HepG2 (cell line): ENCODE measurements around the gene IGDCC3. TPM values are rescaled to one million over a fixed set of nuclear protein-coding genes. Genes with fewer than 3 reads are reported as not detected.

Experiments used
- AKAP8 ChIP-seq: sonication (generic); formaldehyde crosslinking; IDR thresholded peaks from 2 replicates; pipeline ENCODE4 v1.5.1; 2020; ENCODE audit warnings: mild to moderate bottlenecking, missing genetic modification reagents
- AKNA ChIP-seq: sonication (generic); formaldehyde crosslinking; IDR thresholded peaks from 2 replicates; pipeline ENCODE4 v1.4.0; 2020; ENCODE audit warnings: missing genetic modification reagents, borderline replicate concordance
- ESRRA ChIP-seq: sonication (generic); formaldehyde crosslinking; IDR thresholded peaks from 2 replicates; pipeline ENCODE4 v1.5.1; 2020; ENCODE audit warnings: mild to moderate bottlenecking, low read depth, missing genetic modification reagents
- GATAD1 ChIP-seq: IDR thresholded peaks from 2 replicates; pipeline ENCODE4 v1.6.1; 2016; ENCODE audit warnings: missing genetic modification reagents, missing compliant biosample characterization
- MED1 ChIP-seq: sonication (generic); formaldehyde crosslinking; IDR thresholded peaks from 2 replicates; pipeline ENCODE4 v1.4.0; 2020; ENCODE audit warnings: missing genetic modification reagents
- NCOA1 ChIP-seq: sonication (generic); formaldehyde crosslinking; IDR thresholded peaks from 2 replicates; pipeline ENCODE4 v1.9.0; 2021; ENCODE audit warnings: missing genetic modification reagents
- NCOA5 ChIP-seq: sonication (generic); formaldehyde crosslinking; IDR thresholded peaks from 2 replicates; pipeline ENCODE4 v1.4.0; 2020; ENCODE audit warnings: missing genetic modification reagents
- NFYB ChIP-seq: sonication (generic); formaldehyde crosslinking; IDR thresholded peaks from 2 replicates; pipeline ENCODE4 v1.4.0; 2020; ENCODE audit warnings: missing genetic modification reagents
- POLR2A ChIP-seq, 2 experiments: IDR thresholded peaks; 2 replicates each; pipeline ENCODE4 v1.6.1; 2011; ENCODE audit warnings: low read depth in 2 of 2, low read length in 2 of 2, mild to moderate bottlenecking in 1 of 2, moderate library complexity in 1 of 2; ENCODE audit not compliant: insufficient read depth in 1 of 2
- POLR2G ChIP-seq: fragments of 200-400 bp; formaldehyde crosslinking; IDR thresholded peaks from 2 replicates; pipeline ENCODE4 v1.6.1; 2018; ENCODE audit warnings: mild to moderate bottlenecking, low read depth, low read length, moderate library complexity
- THAP7 ChIP-seq: sonication (generic); formaldehyde crosslinking; IDR thresholded peaks from 2 replicates; pipeline ENCODE4 v1.8.1; 2023; ENCODE audit warnings: mild to moderate bottlenecking, missing genetic modification reagents
- ZBTB4 ChIP-seq: sonication (generic); formaldehyde crosslinking; IDR thresholded peaks from 2 replicates; pipeline ENCODE4 v1.4.0; 2020; ENCODE audit warnings: missing genetic modification reagents, mild to moderate bottlenecking, borderline replicate concordance
- ZBTB7B ChIP-seq: sonication (generic); formaldehyde crosslinking; IDR thresholded peaks from 2 replicates; pipeline ENCODE4 v1.4.0; 2020; ENCODE audit warnings: missing genetic modification reagents
- ZMYM2 ChIP-seq: sonication (generic); formaldehyde crosslinking; IDR thresholded peaks from 2 replicates; pipeline ENCODE4 v1.8.0; 2022; ENCODE audit warnings: mild to moderate bottlenecking, missing genetic modification reagents
- ZNF30 ChIP-seq: sonication (generic); formaldehyde crosslinking; IDR thresholded peaks from 2 replicates; pipeline ENCODE4 v1.5.0; 2020; ENCODE audit warnings: mild to moderate bottlenecking, missing genetic modification reagents
- ZNF335 ChIP-seq: sonication (generic); formaldehyde crosslinking; IDR thresholded peaks from 2 replicates; pipeline ENCODE4 v1.4.0; 2020; ENCODE audit warnings: missing genetic modification reagents
- ZNF350 ChIP-seq: sonication (generic); formaldehyde crosslinking; IDR thresholded peaks from 2 replicates; pipeline ENCODE4 v1.4.0; 2020; ENCODE audit warnings: mild to moderate bottlenecking, low read depth, missing genetic modification reagents, borderline replicate concordance
- ZNF430 ChIP-seq: sonication (generic); formaldehyde crosslinking; IDR thresholded peaks from 2 replicates; pipeline ENCODE4 v1.9.0; 2021; ENCODE audit warnings: mild to moderate bottlenecking, missing genetic modification reagents
- ZNF451 ChIP-seq: sonication (generic); formaldehyde crosslinking; IDR thresholded peaks from 2 replicates; pipeline ENCODE4 v1.5.0; 2020; ENCODE audit warnings: mild to moderate bottlenecking, missing genetic modification reagents
- polyA plus RNA-seq, 8 experiments: library from polyadenylated mRNA; depleted of rRNA in 3 of 8; stranded (reverse) in 7 of 8; unstranded in 1 of 8; fragments of >200 nt; fragmentation: Illumina TruSeq in 4 of 8; extraction: Trizol in 4 of 8; gene quantifications; 2 replicates each; pipeline versions ENCODE4 v1.2.1 to v1.2.3, GENCODE V29; 2011 to 2016; ENCODE audit warnings: low read depth in 4 of 8, missing spikeins in 1 of 8, mixed read lengths in 1 of 8; ENCODE audit not compliant: insufficient read depth in 1 of 8
- total RNA-seq, 5 experiments: library from RNA; depleted of rRNA; stranded (reverse); fragments of >200 nt; fragmentation: Illumina TruSeq; extraction: Trizol; gene quantifications; 2 replicates each; pipeline ENCODE4 v1.2.3, GENCODE V29; 2016; ENCODE audit warnings: low read depth in 1 of 5

The IGDCC3 gene
- total and polyA plus RNA-seq, 2 of the 13 experiments (the other 11 are each of a cell fraction or from before 2014, with no cell fraction given) = 30.1 to 51.8 TPM

- no peak for TF ChIP-seq NCOA5 (CRISPR knock-in tag)
- 0 out of 2 replicates have a peak, but pooled peaks have one; percentile 61 for TF ChIP-seq AKNA (CRISPR knock-in tag)
- peak; percentile 82 for TF ChIP-seq AKAP8 (CRISPR knock-in tag)
- TF ChIP-seq ESRRA (CRISPR knock-in tag) = peak; percentile 46
- 0 out of 2 replicates have a peak, but pooled peaks have one; percentile 13 for TF ChIP-seq GATAD1 (CRISPR knock-in tag)
- TF ChIP-seq NCOA1 (CRISPR knock-in tag) = 0 out of 2 replicates have a peak, but pooled peaks have one; percentile 34
- TF ChIP-seq NFYB (CRISPR knock-in tag) = no peak
- TF ChIP-seq POLR2A (IDR thresholded peaks at IDR 0.05; ENCODE audit: insufficient read depth in 1 of 2, low read depth in 2 of 2, low read length in 2 of 2) = 0 out of 4 replicates have a peak, but pooled peaks of 1 of the 2 experiments have one; percentile 23
- 0 out of 2 replicates have a peak, but pooled peaks have one; percentile 22 for TF ChIP-seq ZBTB7B (CRISPR knock-in tag)
- TF ChIP-seq ZNF30 = peak; percentile 88
- TF ChIP-seq MED1 (CRISPR knock-in tag) = peak; percentile 27; the same call in 1 of the 2 replicates
- TF ChIP-seq ZBTB4 = peak; percentile 47; the same call in 1 of the 2 replicates
- TF ChIP-seq THAP7 (CRISPR knock-in tag) = peak; percentile 72; the same call in 1 of the 2 replicates
- 0 out of 2 replicates have a peak, but pooled peaks have one; percentile 60 for TF ChIP-seq ZNF430 (CRISPR knock-in tag)
- TF ChIP-seq ZNF335 (CRISPR knock-in tag) = no peak
- 0 out of 2 replicates have a peak, but pooled peaks have one; percentile 16 for TF ChIP-seq ZMYM2 (CRISPR knock-in tag)
- peak; percentile 49 for TF ChIP-seq POLR2G
- TF ChIP-seq ZNF451 (CRISPR knock-in tag) = no peak; the same call in 1 of the 2 replicates
- TF ChIP-seq ZNF350 (CRISPR knock-in tag) = peak; percentile 67; the same call in 1 of the 2 replicates
Measured at GRCh38 chr15:65286069-65286703, 91.6 kb downstream of the IGDCC3 start (continued).
